H9 (cell line): ENCODE results near the gene IKZF1. TPM values are rescaled to one million over a fixed set of nuclear protein-coding genes. Genes with fewer than 3 reads are reported as not detected.

Experiments
- DNase-seq: peaks from one replicate; pipeline ENCODE4 v3.0.0-alpha.2; 2017
- H2AFZ ChIP-seq: one replicate; pipeline ENCODE4 v1.6.1; 2013; ENCODE audit warnings: mild to moderate bottlenecking, low read length, control low read depth, moderate library complexity
- H2AK5ac ChIP-seq: 2 replicates; pipeline ENCODE4 v1.6.1; 2013; ENCODE audit warnings: low read length, control low read depth, mixed read lengths; ENCODE audit not compliant: insufficient read length
- H2BK120ac ChIP-seq: one replicate; pipeline ENCODE4 v1.6.1; 2013; ENCODE audit warnings: low read depth, mild to moderate bottlenecking, low read length, control low read depth, inconsistent platforms; ENCODE audit not compliant: poor library complexity, severe bottlenecking
- H2BK12ac ChIP-seq: 2 replicates; pipeline ENCODE4 v1.6.1; 2013; ENCODE audit warnings: low read length, control low read depth, mixed read lengths, low read depth; ENCODE audit not compliant: insufficient read length
- H2BK15ac ChIP-seq: 2 replicates; pipeline ENCODE4 v1.6.1; 2013; ENCODE audit warnings: low read depth, low read length, control low read depth
- H2BK20ac ChIP-seq: one replicate; pipeline ENCODE4 v1.6.1; 2013; ENCODE audit warnings: low read depth, mild to moderate bottlenecking, low read length, control low read depth, inconsistent platforms; ENCODE audit not compliant: poor library complexity, severe bottlenecking
- H2BK5ac ChIP-seq: 2 replicates; pipeline ENCODE4 v1.6.1; 2013; ENCODE audit warnings: low read length, control low read depth, mixed read lengths; ENCODE audit not compliant: insufficient read length
- H3K14ac ChIP-seq: 2 replicates; pipeline ENCODE4 v1.6.1; 2013; ENCODE audit warnings: low read length, control low read depth; ENCODE audit not compliant: insufficient read depth
- H3K18ac ChIP-seq: 2 replicates; pipeline ENCODE4 v1.6.1; 2013; ENCODE audit warnings: low read depth, mild to moderate bottlenecking, mixed read lengths, low read length, control low read depth; ENCODE audit not compliant: insufficient read length
- H3K23ac ChIP-seq: 2 replicates; pipeline ENCODE4 v1.6.1; 2013; ENCODE audit warnings: low read length, control low read depth, mixed read lengths, low read depth; ENCODE audit not compliant: insufficient read length
- H3K23me2 ChIP-seq: 2 replicates; pipeline ENCODE4 v1.6.1; 2013; ENCODE audit warnings: low read depth, mild to moderate bottlenecking, mixed read lengths, low read length, control low read depth; ENCODE audit not compliant: insufficient read length, poor library complexity, severe bottlenecking
- H3K27ac ChIP-seq: 2 replicates; pipeline ENCODE4 v1.5.1; 2013; ENCODE audit warnings: low read length, control low read depth, mixed read lengths, low read depth; ENCODE audit not compliant: insufficient read length
- H3K27me3 ChIP-seq: 2 replicates; pipeline ENCODE4 v1.6.1; 2013; ENCODE audit warnings: low read length, control low read depth, inconsistent platforms; ENCODE audit not compliant: insufficient read depth
- H3K4ac ChIP-seq: 2 replicates; pipeline ENCODE4 v1.6.1; 2013; ENCODE audit warnings: low read depth, mild to moderate bottlenecking, control low read depth, inconsistent platforms, low read length, moderate library complexity
- H3K4me1 ChIP-seq: 2 replicates; pipeline ENCODE4 v1.6.1; 2013; ENCODE audit warnings: low read length, control low read depth, inconsistent platforms; ENCODE audit not compliant: insufficient read depth
- H3K4me2 ChIP-seq: 2 replicates; pipeline ENCODE4 v1.6.1; 2013; ENCODE audit warnings: low read length, control low read depth, mixed read lengths; ENCODE audit not compliant: insufficient read length, insufficient read depth
- H3K56ac ChIP-seq: 2 replicates; pipeline ENCODE4 v1.6.1; 2013; ENCODE audit warnings: low read depth, mild to moderate bottlenecking, mixed read lengths, low read length, control low read depth; ENCODE audit not compliant: insufficient read length
- H3K79me1 ChIP-seq: 2 replicates; pipeline ENCODE4 v1.6.1; 2013; ENCODE audit warnings: low read depth, mild to moderate bottlenecking, moderate library complexity, low read length, control low read depth, inconsistent platforms; ENCODE audit not compliant: insufficient read depth, poor library complexity, severe bottlenecking
- H3K79me2 ChIP-seq: 2 replicates; pipeline ENCODE4 v1.6.1; 2013; ENCODE audit warnings: low read length, control low read depth, inconsistent platforms; ENCODE audit not compliant: insufficient read depth
- H3K9ac ChIP-seq: 2 replicates; pipeline ENCODE4 v1.6.1; 2013; ENCODE audit warnings: low read length, control low read depth, mixed read lengths; ENCODE audit not compliant: insufficient read length; ENCODE audit errors: extremely low read depth
- H3K9me3 ChIP-seq: one replicate; pipeline ENCODE4 v1.6.1; 2013; ENCODE audit warnings: low read depth, low read length, inconsistent platforms; ENCODE audit not compliant: control insufficient read depth
- H3T11ph ChIP-seq: one replicate; pipeline ENCODE4 v1.6.1; 2013; ENCODE audit warnings: mild to moderate bottlenecking, low read length, control low read depth, inconsistent platforms
- H4K20me1 ChIP-seq: one replicate; pipeline ENCODE4 v1.6.1; 2013; ENCODE audit not compliant: control insufficient read depth, insufficient read length, insufficient read depth
- H4K5ac ChIP-seq: 2 replicates; pipeline ENCODE4 v1.6.1; 2013; ENCODE audit warnings: low read depth, mild to moderate bottlenecking, mixed read lengths, low read length, control low read depth; ENCODE audit not compliant: insufficient read length
- H4K8ac ChIP-seq: replicated peaks from 2 replicates; pipeline ENCODE4 v1.6.1; 2013; ENCODE audit warnings: low read length, control low read depth, mixed read lengths, low read depth; ENCODE audit not compliant: insufficient read length
- H4K91ac ChIP-seq: 2 replicates; pipeline ENCODE4 v1.6.1; 2013; ENCODE audit warnings: low read depth, mild to moderate bottlenecking, moderate library complexity, mixed read lengths, low read length, control low read depth; ENCODE audit not compliant: insufficient read length
- H3K27ac Mint-ChIP-seq, 3 experiments: 2 replicates in 2 of 3; 3 replicates in 1 of 3; pipeline ENCODE4 v1.8.0; 2020 to 2021; ENCODE audit warnings: mixed read lengths in 3 of 3, mild to moderate bottlenecking in 1 of 3, moderate library complexity in 1 of 3
- H3K27me3 Mint-ChIP-seq: 2 replicates; pipeline ENCODE4 v1.8.0; 2021; ENCODE audit warnings: low read depth, mild to moderate bottlenecking, moderate library complexity, mixed read lengths
- H3K36me3 Mint-ChIP-seq, 3 experiments: 2 replicates in 2 of 3; 3 replicates in 1 of 3; pipeline ENCODE4 v1.8.0; 2020 to 2021; ENCODE audit warnings: low read depth in 3 of 3, mixed read lengths in 3 of 3; ENCODE audit not compliant: insufficient read depth in 1 of 3
- H3K4me1 Mint-ChIP-seq, 2 experiments: 2 replicates each; pipeline ENCODE4 v1.8.0; 2020; ENCODE audit warnings: mixed read lengths in 2 of 2
- H3K4me3 Mint-ChIP-seq, 2 experiments: 2 replicates in 1 of 2; 3 replicates in 1 of 2; pipeline ENCODE4 v1.8.0; 2020 to 2021; ENCODE audit warnings: mild to moderate bottlenecking in 2 of 2, mixed read lengths in 2 of 2, moderate library complexity in 1 of 2
- H3K9me3 Mint-ChIP-seq, 2 experiments: 2 replicates in 1 of 2; 3 replicates in 1 of 2; pipeline ENCODE4 v1.8.0; 2020; ENCODE audit warnings: mild to moderate bottlenecking in 2 of 2, mixed read lengths in 2 of 2, moderate library complexity in 1 of 2
- total RNA-seq: library from RNA; stranded (reverse); gene quantifications from 2 replicates; pipeline ENCODE4 v1.2.1, GENCODE V29; 2021
- TF ChIP-seq, protein P1 (sequence below): fragments of 200-600 bp; sonication (generic); conservative IDR thresholded peaks from 3 replicates; pipeline ENCODE4 v1.8.0; 2021; ENCODE audit warnings: antibody characterized with exemption, mild to moderate bottlenecking

IKZF1 gene
- total RNA-seq, 1 experiment from 2014 or later = 0.98 TPM

DNA sequence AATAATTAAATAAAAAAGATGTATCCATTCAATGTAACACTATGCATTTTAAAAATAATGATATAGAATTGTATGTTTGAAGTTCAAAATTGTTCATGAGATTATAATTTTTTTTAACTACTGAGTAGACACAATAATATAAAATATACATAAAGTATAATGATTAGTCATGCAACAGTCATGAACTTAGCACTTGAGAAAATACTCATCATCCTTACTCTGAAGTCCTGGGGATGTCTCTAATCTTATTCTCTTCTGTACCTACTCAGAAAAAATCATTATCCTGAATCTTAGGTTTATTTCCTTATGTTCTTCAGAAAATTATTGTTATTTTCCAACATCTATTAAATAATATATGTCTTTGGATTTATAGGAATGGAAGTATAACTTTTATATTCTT is 26.4 kb upstream of the IKZF1 start:
- H3K14ac ChIP-seq = no peak overlapping the region
- Mint-ChIP-seq H3K4me3 (no peak overlapping the region), H3K9me3 (peaks cover 0 to 7% of the 10 kb centered on the region in 2 experiments; a peak in 2 of 5 replicates), H3K4me1 (no peaks in the 10 kb centered on the region), H3K36me3 (no peaks in the 10 kb centered on the region; a peak in 1 of 7 replicates), H3K27me3 (peaks cover 4% of the 10 kb centered on the region), H3K27ac (no peak overlapping the region)
- H3K23ac ChIP-seq = no peak overlapping the region
- H2AK5ac ChIP-seq = no peak overlapping the region
- H2BK15ac ChIP-seq = no peak overlapping the region
- H3K23me2 ChIP-seq = no peaks in the 10 kb centered on the region
- DNase-seq = no peak
- no peak overlapping the region for H2BK120ac ChIP-seq
- no peak overlapping the region for H4K8ac ChIP-seq
- no peak overlapping the region for H2AFZ ChIP-seq
- no peaks in the 10 kb centered on the region for H4K20me1 ChIP-seq
- H3K79me2 ChIP-seq = no peaks in the 10 kb centered on the region
- H3K4ac ChIP-seq = no peak overlapping the region
- TF ChIP-seq, protein P1, sequence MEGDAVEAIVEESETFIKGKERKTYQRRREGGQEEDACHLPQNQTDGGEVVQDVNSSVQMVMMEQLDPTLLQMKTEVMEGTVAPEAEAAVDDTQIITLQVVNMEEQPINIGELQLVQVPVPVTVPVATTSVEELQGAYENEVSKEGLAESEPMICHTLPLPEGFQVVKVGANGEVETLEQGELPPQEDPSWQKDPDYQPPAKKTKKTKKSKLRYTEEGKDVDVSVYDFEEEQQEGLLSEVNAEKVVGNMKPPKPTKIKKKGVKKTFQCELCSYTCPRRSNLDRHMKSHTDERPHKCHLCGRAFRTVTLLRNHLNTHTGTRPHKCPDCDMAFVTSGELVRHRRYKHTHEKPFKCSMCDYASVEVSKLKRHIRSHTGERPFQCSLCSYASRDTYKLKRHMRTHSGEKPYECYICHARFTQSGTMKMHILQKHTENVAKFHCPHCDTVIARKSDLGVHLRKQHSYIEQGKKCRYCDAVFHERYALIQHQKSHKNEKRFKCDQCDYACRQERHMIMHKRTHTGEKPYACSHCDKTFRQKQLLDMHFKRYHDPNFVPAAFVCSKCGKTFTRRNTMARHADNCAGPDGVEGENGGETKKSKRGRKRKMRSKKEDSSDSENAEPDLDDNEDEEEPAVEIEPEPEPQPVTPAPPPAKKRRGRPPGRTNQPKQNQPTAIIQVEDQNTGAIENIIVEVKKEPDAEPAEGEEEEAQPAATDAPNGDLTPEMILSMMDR = no peak
- no peak overlapping the region for H2BK12ac ChIP-seq
- H3K9ac ChIP-seq = no peak overlapping the region
- H4K5ac ChIP-seq = no peak overlapping the region
- no peak overlapping the region for H3K4me2 ChIP-seq
- no peak overlapping the region for H4K91ac ChIP-seq
- H3K27ac ChIP-seq = no peak overlapping the region
- H2BK5ac ChIP-seq = no peak overlapping the region
- no peak overlapping the region for H2BK20ac ChIP-seq
- no peaks in the 10 kb centered on the region for H3K9me3 ChIP-seq
- H3K79me1 ChIP-seq = no peaks in the 10 kb centered on the region
- H3T11ph ChIP-seq = no peak overlapping the region
- no peaks in the 10 kb centered on the region for H3K4me1 ChIP-seq
- no peak overlapping the region for H3K18ac ChIP-seq
- H3K27me3 ChIP-seq = no peaks in the 10 kb centered on the region
- H3K56ac ChIP-seq = no peak overlapping the region
